K562 (cell line): ENCODE data around the gene USP20.

Experiments used
- CTCF ChIP-seq, 3 experiments: IDR thresholded peaks in 2 of 3; conservative IDR thresholded peaks in 1 of 3; 2 replicates each; pipeline ENCODE4 v1.5.1; 2011 to 2012; ENCODE audit warnings: low read length in 3 of 3, mild to moderate bottlenecking in 3 of 3, control low read depth in 2 of 3, improper control_type of control experiment in 1 of 3, inconsistent platforms in 1 of 3, low read depth in 1 of 3, mixed read lengths in 1 of 3, moderate library complexity in 1 of 3; ENCODE audit not compliant: insufficient read depth in 2 of 3
- ZNF639 ChIP-seq, 2 experiments: fragments of 200-800 bp in 1 of 2; sonication (Bioruptor generic) in 1 of 2; sonication (generic) in 1 of 2; formaldehyde crosslinking in 1 of 2; IDR thresholded peaks in 1 of 2; conservative IDR thresholded peaks in 1 of 2; 2 replicates each; pipeline versions ENCODE4 v1.5.0 to v1.6.1; 2016 to 2020; ENCODE audit warnings: missing compliant biosample characterization in 1 of 2, missing genetic modification characterization in 1 of 2, missing genetic modification reagents in 1 of 2

GRCh38 chr9:129858167-129858962 is 23.1 kb downstream of the USP20 start:
- TF ChIP-seq CTCF (IDR thresholded peaks at IDR 0.05 in 2 of 3, conservative IDR thresholded peaks at IDR 0.05 in 1 of 3; ENCODE audit: insufficient read depth in 2 of 3, low read depth in 1 of 3, low read length in 3 of 3): no peak
- TF ChIP-seq ZNF639 (CRISPR knock-in tag; conservative IDR thresholded peaks at IDR 0.05 in 1 of 2, IDR thresholded peaks at IDR 0.05 in 1 of 2): no peak
